HG02798 (cell line): ENCODE measurements around the gene CRB1.

Experiments
- ATAC-seq: cut with Tn5 transposase; IDR thresholded peaks from one replicate; pipeline ENCODE4 v1.9.1; 2021; ENCODE audit warnings: mild to moderate bottlenecking; ENCODE audit not compliant: unreplicated experiment, poor library complexity

CRB1 gene

GRCh38 chr1:197268012-197268411 lies at the start of gene CRB1:
Gene CRB1 (plus strand): TSS chr1:197268252. CDS start chr1:197268413, 161 bp downstream.
- no peak for ATAC-seq

DNA sequence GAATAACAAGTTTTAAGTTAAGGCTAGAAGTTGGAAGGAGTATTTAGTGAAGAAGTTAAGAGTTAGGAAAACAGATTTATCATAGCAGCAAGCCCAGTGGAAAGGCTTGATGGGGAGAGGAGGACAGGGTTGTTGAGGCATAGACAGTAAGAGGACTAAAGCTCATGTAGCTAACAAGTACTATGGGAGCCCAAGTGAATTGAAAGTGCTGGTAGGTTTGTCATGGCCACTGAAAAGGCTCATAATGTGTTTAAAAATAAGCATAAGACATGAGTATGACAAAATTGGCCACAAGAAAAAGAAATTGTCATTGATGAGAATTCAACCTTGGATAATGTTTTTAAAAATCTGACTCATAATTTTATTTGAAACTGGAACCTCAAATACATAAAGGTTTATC lies 49.2 kb upstream of the CRB1 start:
- peak; percentile 40 for ATAC-seq

GRCh38 chr1:197222025-197222685 lies 45.9 kb upstream of the CRB1 start:
- ATAC-seq: no peak

- no peak for ATAC-seq
Measured at GRCh38 chr1:197222780-197223179, 45.3 kb upstream of the CRB1 start.

DNA sequence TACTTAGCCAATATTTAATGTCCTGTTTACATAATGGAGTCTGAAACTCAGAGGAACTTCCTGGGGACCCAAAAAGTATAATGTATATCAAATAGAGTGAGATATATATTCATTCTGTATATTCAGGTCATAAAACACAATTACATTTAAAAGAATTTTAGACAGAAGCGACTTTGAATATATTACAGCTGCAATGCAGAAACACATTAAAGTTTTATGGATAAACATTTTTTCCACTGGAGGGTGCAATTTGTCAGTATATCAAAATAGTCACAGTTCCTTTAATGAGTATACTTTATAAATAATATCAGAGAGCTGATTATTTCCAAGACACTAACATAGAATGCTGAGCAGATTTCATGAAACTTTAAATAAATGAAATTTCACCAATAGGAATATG lies 43.9 kb upstream of the CRB1 start:
- ATAC-seq: no peak

GRCh38 chr1:197225611-197226010 lies 42.4 kb upstream of the CRB1 start:
- no peak for ATAC-seq

DNA sequence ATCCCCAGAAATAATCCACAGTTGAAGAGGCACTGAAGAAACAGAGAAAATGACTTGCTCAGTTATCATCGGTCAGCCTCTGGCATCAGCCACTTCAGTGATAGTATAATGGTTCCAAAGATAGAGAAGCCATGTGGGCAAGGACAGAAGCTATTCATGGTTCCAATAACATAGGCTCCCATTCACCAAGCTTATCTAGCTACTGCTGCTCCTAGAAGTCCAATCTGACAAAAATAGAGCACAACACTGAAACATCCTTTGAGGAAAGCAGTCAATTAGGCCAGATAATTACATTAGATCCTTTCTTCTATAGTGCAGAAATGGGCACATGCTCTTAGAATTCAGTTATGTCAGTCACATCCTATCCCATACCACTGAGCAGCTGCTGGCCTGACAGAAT lies 33.5 kb upstream of the CRB1 start:
- ATAC-seq: no peak

DNA sequence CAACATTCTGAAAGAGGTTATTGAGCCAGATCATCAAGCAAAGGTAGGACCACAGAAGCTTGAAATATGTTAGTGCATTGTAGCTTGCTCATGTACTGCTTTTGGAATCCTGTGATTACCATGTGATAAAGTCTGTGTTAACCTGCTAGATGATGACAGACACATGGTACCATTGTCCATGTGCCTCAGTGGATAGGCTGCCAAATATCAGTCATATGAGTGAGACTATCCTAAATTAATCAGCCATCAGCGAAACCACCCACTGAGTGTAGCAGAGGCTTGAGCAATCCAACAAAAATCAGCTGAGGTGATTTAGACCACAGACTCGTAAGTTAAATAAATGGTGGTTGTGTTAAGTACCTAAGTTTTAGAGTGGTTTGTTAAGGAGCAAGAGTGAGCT lies 32.7 kb upstream of the CRB1 start:
- no peak for ATAC-seq

- ATAC-seq: no peak
Measured at GRCh38 chr1:197247465-197247864, 20.6 kb upstream of the CRB1 start.

GRCh38 chr1:197249324-197249723 lies 18.7 kb upstream of the CRB1 start:
- ATAC-seq: no peak

GRCh38 chr1:197250616-197251015 lies 17.4 kb upstream of the CRB1 start:
- no peak for ATAC-seq

DNA sequence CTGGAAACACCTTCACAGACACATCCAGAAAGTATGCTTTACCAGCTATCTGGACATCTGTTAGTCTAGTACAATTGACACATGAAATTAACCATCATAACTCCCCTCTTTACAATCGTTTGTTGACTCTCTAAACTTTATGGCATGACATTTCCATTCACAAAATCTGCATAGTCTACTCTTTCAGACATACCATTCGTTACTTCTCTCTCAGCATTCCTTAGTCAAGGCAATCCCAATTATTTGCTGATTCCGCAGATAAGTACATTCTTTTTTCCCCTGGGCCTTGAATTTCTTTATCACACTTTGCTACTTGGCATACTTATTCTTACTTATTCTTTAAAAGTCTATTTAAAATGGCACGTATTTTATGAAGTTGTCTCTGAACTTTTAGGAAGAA lies 15.1 kb upstream of the CRB1 start:
- no peak for ATAC-seq

DNA sequence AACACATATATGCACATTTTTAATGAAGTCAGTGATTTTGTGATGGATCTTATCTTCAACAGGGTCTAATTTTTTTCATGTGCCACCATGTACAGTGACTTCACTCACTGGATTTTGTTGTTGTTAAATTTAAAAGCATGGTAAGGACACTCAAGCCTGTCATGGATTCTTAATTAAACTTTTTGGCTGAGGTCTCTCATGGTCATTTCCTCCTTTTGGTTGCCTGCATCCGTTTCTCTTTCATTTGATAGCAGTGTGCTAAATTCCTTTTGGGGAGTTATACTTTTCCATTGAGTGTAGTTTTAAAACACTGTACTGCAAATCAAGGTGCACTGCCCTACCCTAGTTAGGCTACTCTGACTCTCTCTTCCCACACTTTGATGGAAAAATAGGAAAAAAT lies 13.2 kb upstream of the CRB1 start:
- ATAC-seq: no peak

GRCh38 chr1:197264936-197265567 lies 3.0 kb upstream of the CRB1 start:
- ATAC-seq: no peak

GRCh38 chr1:197269053-197269452 lies 1.0 kb downstream of the CRB1 start:
- no peak for ATAC-seq

DNA sequence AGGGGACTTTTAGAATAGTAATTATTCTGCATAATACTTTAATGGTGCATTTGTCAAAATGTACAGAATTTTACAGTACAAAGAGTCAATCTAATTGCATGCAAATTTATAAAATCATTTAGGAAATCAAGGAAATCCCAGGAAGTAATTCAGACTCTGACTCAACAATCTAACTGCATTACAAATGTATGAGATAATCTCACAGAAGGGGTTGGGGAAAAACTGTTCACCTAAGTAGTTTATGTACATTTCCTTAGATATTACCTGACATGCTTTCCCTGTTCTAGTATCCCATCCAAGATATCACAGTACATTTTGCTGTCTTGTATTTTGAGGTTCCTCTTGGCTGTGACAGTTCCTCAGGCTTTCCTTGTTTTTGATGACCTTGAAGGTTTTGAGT lies 4.7 kb downstream of the CRB1 start:
- no peak for ATAC-seq

DNA sequence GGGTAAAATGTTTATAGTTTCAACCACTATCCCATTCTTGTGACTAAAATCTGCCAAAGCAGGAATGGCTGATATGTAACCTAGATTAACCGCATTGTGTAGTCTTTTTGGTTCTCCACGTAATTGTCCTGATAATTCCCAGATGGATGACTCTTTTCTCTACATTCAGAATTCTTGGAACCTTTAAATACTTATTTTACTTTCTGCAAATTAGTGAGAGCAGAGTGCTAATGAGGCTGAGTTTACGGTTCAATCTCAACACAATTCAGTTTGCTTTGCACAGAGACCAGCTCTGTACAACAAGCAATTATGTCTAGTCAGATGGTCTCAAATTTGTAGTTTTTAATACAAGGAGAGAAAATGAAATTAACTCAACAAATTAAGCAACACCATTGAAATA lies 9.1 kb downstream of the CRB1 start:
- no peak for ATAC-seq

- no peak for ATAC-seq
Measured at GRCh38 chr1:197284325-197284724, 16.3 kb downstream of the CRB1 start.

DNA sequence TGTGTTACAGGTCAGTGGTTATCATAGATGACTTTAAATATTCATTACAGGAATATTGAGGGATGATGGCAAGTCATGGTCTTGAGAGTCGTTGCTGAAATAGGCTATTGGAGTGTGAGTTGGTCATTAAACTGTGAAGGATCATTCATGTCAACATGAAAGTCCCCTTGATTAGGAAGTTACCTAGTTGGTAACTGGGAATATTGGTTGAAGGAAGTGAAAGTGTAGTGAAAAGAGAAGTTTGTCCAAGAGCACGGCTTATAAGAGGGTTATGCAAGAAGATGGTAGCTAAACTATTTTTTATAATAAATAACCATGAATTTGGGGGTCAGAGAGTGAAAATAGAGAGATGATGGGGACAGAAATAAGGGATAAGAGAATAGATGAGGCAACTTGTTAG lies 16.9 kb downstream of the CRB1 start:
- ATAC-seq: no peak

DNA sequence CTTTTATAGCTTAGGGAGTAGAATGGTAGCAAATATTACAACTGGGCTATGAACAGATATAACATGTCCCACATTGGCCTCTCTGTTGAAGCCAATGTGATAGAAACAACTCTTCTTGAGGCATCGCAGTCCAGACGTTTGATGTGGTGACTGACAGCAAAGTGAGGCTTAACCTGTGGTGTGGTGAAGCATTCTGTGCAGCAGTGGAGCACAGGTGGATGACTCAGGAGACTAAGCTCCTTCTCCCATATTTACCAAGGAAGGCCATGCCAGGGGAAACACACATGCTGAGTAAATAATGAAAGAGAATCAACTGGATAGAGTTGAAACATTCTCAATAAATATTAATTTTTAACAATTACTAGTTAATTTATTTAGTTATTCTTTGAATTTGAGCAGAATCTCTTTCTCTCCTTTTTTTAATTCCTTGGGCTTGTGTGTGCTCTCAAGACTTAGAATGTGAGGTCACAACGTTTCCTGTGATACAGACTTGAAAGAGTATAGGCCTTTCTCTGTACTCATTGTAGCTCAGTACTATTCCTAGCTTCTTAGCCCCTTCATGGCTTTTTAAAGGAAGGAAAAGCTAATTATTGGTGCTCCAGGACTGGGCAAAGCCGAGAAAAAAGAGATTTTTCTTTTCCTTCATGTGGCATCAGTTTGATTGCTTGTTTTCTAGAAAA lies 17.6 kb downstream of the CRB1 start:
- ATAC-seq: no peak

- ATAC-seq: no peak
Measured at GRCh38 chr1:197286634-197287033, 18.6 kb downstream of the CRB1 start.

- no peak for ATAC-seq
Measured at GRCh38 chr1:197287863-197288262, 19.8 kb downstream of the CRB1 start.
